Measurements from ENCODE around the gene SH3YL1. TPM values are rescaled to one million over a fixed set of nuclear protein-coding genes. Genes with fewer than 3 reads are reported as not detected.

SH3YL1 gene
- polyA plus RNA-seq, 1 donor (not counting 4 experiments of a cell fraction or from before 2014, with no cell fraction given), result 41.8 TPM

DNA sequence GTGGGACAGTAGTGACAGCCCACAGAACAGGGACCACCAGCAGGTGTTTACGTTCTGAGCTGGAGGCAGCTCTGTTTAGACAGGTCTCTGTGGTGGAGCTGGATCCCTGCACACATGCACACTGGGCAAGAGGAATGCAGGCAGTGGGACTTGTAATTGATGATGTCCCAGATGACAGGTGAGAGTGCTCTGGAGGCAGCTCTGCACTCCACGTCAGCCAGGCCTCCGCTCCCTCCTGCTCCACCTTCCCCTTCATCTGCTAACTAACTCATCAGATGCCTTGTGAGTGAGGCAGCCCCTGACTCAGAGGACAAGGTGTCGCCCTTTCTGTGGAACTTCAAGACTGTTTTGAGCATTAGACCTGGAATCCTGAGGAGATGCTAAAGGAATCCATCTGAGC lies 53.2 kb downstream of the SH3YL1 start:
- DNase-seq (ENCODE audit: low read depth, low spot score) (peak; percentile 80), FAIRE-seq (no peak)
- Histone ChIP-seq H2AFZ (ENCODE audit: control insufficient read depth, low read length) (no peak overlapping the region), H3K4me1 (ENCODE audit: control insufficient read depth, extremely low read depth, insufficient read depth, low read length) (peaks cover 3% of the 10 kb centered on the region), H3K9me3 (ENCODE audit: control insufficient read depth, low read depth, low read length) (peaks cover 2% of the 10 kb centered on the region), H3K9me1 (ENCODE audit: control insufficient read depth, extremely low read depth, insufficient read depth, low read length) (no peaks in the 10 kb centered on the region), H3K36me3 (ENCODE audit: control insufficient read depth in 2 of 2, extremely low read depth in 1 of 2, insufficient read depth in 2 of 2, low read length in 2 of 2) (no peaks in the 10 kb centered on the region), H3K9ac (ENCODE audit: control insufficient read depth, extremely low read depth, insufficient read depth, low read length) (no peak overlapping the region), H3K27ac (ENCODE audit: control insufficient read depth, insufficient read depth, low read length) (no peak overlapping the region), H4K20me1 (ENCODE audit: control insufficient read depth, extremely low read depth, insufficient read depth, low read length) (no peaks in the 10 kb centered on the region), H3K4me3 (ENCODE audit: control insufficient read depth in 2 of 3, extremely low read depth in 1 of 3, insufficient read depth in 2 of 3, low read depth in 1 of 3, low read length in 3 of 3) (no peak overlapping the region), H3K79me2 (ENCODE audit: control insufficient read depth, insufficient read depth, low read length) (no peaks in the 10 kb centered on the region), H3K4me2 (ENCODE audit: control insufficient read depth, extremely low read depth, insufficient read depth, low read depth, low read length) (peak overlapping the region; percentile 30), H3K27me3 (ENCODE audit: control insufficient read depth, extremely low read depth, insufficient read depth, low read length) (no peaks in the 10 kb centered on the region)
- TF ChIP-seq EZH2 (IDR thresholded peaks at IDR 0.05; ENCODE audit: low read length), result no peak
- TF ChIP-seq, protein P1, sequence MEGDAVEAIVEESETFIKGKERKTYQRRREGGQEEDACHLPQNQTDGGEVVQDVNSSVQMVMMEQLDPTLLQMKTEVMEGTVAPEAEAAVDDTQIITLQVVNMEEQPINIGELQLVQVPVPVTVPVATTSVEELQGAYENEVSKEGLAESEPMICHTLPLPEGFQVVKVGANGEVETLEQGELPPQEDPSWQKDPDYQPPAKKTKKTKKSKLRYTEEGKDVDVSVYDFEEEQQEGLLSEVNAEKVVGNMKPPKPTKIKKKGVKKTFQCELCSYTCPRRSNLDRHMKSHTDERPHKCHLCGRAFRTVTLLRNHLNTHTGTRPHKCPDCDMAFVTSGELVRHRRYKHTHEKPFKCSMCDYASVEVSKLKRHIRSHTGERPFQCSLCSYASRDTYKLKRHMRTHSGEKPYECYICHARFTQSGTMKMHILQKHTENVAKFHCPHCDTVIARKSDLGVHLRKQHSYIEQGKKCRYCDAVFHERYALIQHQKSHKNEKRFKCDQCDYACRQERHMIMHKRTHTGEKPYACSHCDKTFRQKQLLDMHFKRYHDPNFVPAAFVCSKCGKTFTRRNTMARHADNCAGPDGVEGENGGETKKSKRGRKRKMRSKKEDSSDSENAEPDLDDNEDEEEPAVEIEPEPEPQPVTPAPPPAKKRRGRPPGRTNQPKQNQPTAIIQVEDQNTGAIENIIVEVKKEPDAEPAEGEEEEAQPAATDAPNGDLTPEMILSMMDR (optimal IDR thresholded peaks at IDR 0.05 in 1 of 3, IDR thresholded peaks at IDR 0.05 in 1 of 3, conservative IDR thresholded peaks at IDR 0.05 in 1 of 3; ENCODE audit: extremely low read depth in 1 of 3, insufficient read depth in 2 of 3, low read length in 3 of 3), result no peak
- dilution Hi-C loops (cut with MboI; ENCODE audit: extremely low pct_ligation_motif_present, low sequenced_read_pairs), result no loop called here

DNA sequence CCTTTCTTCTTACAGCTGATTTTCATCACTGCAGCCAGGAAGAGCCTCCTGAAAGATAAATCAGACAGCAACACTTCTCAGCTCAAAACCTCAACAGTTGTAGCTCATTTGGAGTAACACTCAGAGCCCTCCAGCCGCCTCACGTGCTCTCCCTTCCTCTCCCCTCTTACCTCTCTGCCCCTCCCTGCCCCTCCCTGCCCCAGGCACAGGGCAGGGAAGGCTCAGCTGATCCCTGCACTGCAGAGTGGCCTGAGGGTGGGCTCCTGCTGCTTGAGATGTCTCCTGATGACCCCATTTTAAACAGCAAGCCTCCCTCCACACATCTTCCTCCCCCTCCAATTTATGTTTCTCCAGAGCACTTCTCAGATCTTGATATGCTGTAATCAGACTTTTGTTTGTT lies 54.4 kb downstream of the SH3YL1 start:
- Histone ChIP-seq H3K9me1 (ENCODE audit: control insufficient read depth, extremely low read depth, insufficient read depth, low read length) (no peaks in the 10 kb centered on the region), H3K36me3 (ENCODE audit: control insufficient read depth in 2 of 2, extremely low read depth in 1 of 2, insufficient read depth in 2 of 2, low read length in 2 of 2) (no peaks in the 10 kb centered on the region), H3K27ac (ENCODE audit: control insufficient read depth, insufficient read depth, low read length) (no peak overlapping the region), H3K4me3 (ENCODE audit: control insufficient read depth in 2 of 3, extremely low read depth in 1 of 3, insufficient read depth in 2 of 3, low read depth in 1 of 3, low read length in 3 of 3) (no peak overlapping the region), H3K4me1 (ENCODE audit: control insufficient read depth, extremely low read depth, insufficient read depth, low read length) (peaks cover 3% of the 10 kb centered on the region), H2AFZ (ENCODE audit: control insufficient read depth, low read length) (no peak overlapping the region), H3K79me2 (ENCODE audit: control insufficient read depth, insufficient read depth, low read length) (no peaks in the 10 kb centered on the region), H3K9ac (ENCODE audit: control insufficient read depth, extremely low read depth, insufficient read depth, low read length) (no peak overlapping the region), H3K27me3 (ENCODE audit: control insufficient read depth, extremely low read depth, insufficient read depth, low read length) (no peaks in the 10 kb centered on the region), H3K4me2 (ENCODE audit: control insufficient read depth, extremely low read depth, insufficient read depth, low read depth, low read length) (no peak overlapping the region), H3K9me3 (ENCODE audit: control insufficient read depth, low read depth, low read length) (peaks cover 2% of the 10 kb centered on the region), H4K20me1 (ENCODE audit: control insufficient read depth, extremely low read depth, insufficient read depth, low read length) (no peaks in the 10 kb centered on the region)
- DNase-seq (ENCODE audit: low read depth, low spot score) (no peak), FAIRE-seq (no peak)
- dilution Hi-C loops (cut with MboI; ENCODE audit: extremely low pct_ligation_motif_present, low sequenced_read_pairs), result no loop called here
- TF ChIP-seq, protein P1 (optimal IDR thresholded peaks at IDR 0.05 in 1 of 3, IDR thresholded peaks at IDR 0.05 in 1 of 3, conservative IDR thresholded peaks at IDR 0.05 in 1 of 3; ENCODE audit: extremely low read depth in 1 of 3, insufficient read depth in 2 of 3, low read length in 3 of 3), result no peak
- TF ChIP-seq EZH2 (IDR thresholded peaks at IDR 0.05; ENCODE audit: low read length), result no peak
